PC-9 (cell line): Measurements from ENCODE around the gene CDKN1A. TPM values are rescaled to one million over a fixed set of nuclear protein-coding genes. Genes with fewer than 3 reads are reported as not detected.

ENCODE experiments used
- BruUV-seq: library from RNA; stranded (reverse); fragments of 400-500 nt; replicated peaks from 2 replicates; lab custom pipeline; 2021; lab: Mats Ljungman, UMichigan
- CTCF ChIA-PET: fragments of 300-600 bp; sonication (Branson Sonifier 250); formaldehyde crosslinking; loops from one replicate; lab custom pipeline; 2022; ENCODE audit warnings: antibody characterized with exemption; lab: Charles Lee
- POLR2A ChIA-PET: fragments of 300-600 bp; sonication (Branson Sonifier 250); formaldehyde crosslinking; loops from one replicate; lab custom pipeline; 2022; ENCODE audit warnings: antibody characterized with exemption; ENCODE audit not compliant: unreplicated experiment; lab: Charles Lee
- DNase-seq, 2 experiments: peaks; one replicate each; pipeline versions ENCODE4 v3.0.0 to v3.0.0-alpha.2; 2015 to 2022; ENCODE audit warnings: mixed read lengths in 1 of 2
- H2AFZ ChIP-seq: fragments of 200-600 bp; sonication (generic); 2 replicates; pipeline ENCODE4 v1.8.1; 2017; ENCODE audit warnings: antibody characterized with exemption
- H3F3A ChIP-seq: fragments of 200-600 bp; sonication (generic); 2 replicates; pipeline ENCODE4 v1.8.1; 2017; ENCODE audit warnings: antibody characterized with exemption, mild to moderate bottlenecking, low read depth; ENCODE audit not compliant: insufficient read depth
- H3K27ac ChIP-seq: fragments of 200-600 bp; sonication (generic); 2 replicates; pipeline ENCODE4 v1.6.1; 2016; ENCODE audit warnings: mixed run types
- H3K27me3 ChIP-seq: fragments of 200-600 bp; sonication (generic); 2 replicates; pipeline ENCODE4 v1.6.1; 2016; ENCODE audit warnings: low read depth, mixed run types; ENCODE audit not compliant: insufficient read depth
- H3K36me3 ChIP-seq: fragments of 200-600 bp; sonication (generic); 2 replicates; pipeline ENCODE4 v1.6.1; 2016; ENCODE audit warnings: low read depth, mixed run types
- H3K4me1 ChIP-seq: fragments of 200-600 bp; sonication (generic); replicated peaks from 2 replicates; pipeline ENCODE4 v1.6.1; 2016; ENCODE audit warnings: mixed run types; ENCODE audit not compliant: insufficient read depth
- H3K4me2 ChIP-seq: fragments of 200-600 bp; sonication (generic); 2 replicates; pipeline ENCODE4 v1.6.1; 2017; ENCODE audit warnings: mixed run types
- H3K4me3 ChIP-seq: fragments of 200-600 bp; sonication (generic); 2 replicates; pipeline ENCODE4 v1.6.1; 2016; ENCODE audit warnings: mixed run types
- H3K79me2 ChIP-seq: fragments of 200-600 bp; sonication (generic); 2 replicates; pipeline ENCODE4 v1.6.1; 2017; ENCODE audit warnings: low read depth, mixed run types
- H3K9me2 ChIP-seq: fragments of 200-600 bp; sonication (generic); 2 replicates; pipeline ENCODE4 v1.8.1; 2017; ENCODE audit warnings: mild to moderate bottlenecking; ENCODE audit not compliant: insufficient read depth
- H3K9me3 ChIP-seq: fragments of 200-600 bp; sonication (generic); 2 replicates; pipeline ENCODE4 v1.8.1; 2016; ENCODE audit warnings: low read depth; ENCODE audit not compliant: insufficient read depth
- H4K20me1 ChIP-seq: fragments of 200-600 bp; sonication (generic); 2 replicates; pipeline ENCODE4 v1.8.1; 2017; ENCODE audit not compliant: insufficient read depth
- EZH2 ChIP-seq: fragments of 200-600 bp; sonication (generic); IDR thresholded peaks from 2 replicates; pipeline ENCODE4 v1.8.0; 2017; ENCODE audit warnings: antibody characterized with exemption, low read depth
- intact Hi-C: fragments of 100-400 bp; cut with micrococcal nuclease; formaldehyde crosslinking; loops from one replicate; pipeline ENCODE4 v1.10.0; 2022; ENCODE audit not compliant: unreplicated experiment
- total RNA-seq: library from RNA; stranded (reverse); gene quantifications from 2 replicates; pipeline ENCODE4 v1.2.3, GENCODE V29; 2021
- TF ChIP-seq, protein P1 (sequence below): fragments of 200-600 bp; sonication (generic); conservative IDR thresholded peaks from 2 replicates; pipeline ENCODE4 v1.6.1; 2017; ENCODE audit warnings: mixed run types, antibody characterized with exemption, mild to moderate bottlenecking, moderate library complexity

The CDKN1A gene
- total RNA-seq, 1 experiment from 2014 or later, result 14.8 TPM

DNA sequence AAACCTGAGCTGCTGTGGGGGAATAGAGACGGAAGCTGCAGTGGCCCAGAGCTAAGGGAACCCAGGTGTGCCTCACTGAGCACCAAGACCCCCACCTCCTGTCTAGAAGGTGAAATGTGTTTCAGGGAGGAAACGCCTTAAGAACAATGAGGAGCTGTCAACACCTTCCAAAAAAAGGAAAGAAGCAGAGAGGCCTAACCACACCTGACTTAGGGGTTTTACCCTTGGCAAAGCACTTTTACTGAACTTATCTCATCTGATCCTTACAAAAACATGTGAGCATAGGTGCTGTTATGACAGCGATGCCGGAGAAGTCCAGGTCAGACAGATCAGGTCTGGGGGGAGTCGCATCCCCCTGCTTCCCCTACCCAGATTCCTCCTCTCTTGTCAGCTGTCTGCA lies 16.1 kb upstream of the CDKN1A start:
- Histone ChIP-seq H3K79me2 (no peaks in the 10 kb centered on the region), H3K36me3 (no peaks in the 10 kb centered on the region), H3K27me3 (no peaks in the 10 kb centered on the region), H3K4me2 (peak overlapping the region; percentile 34; the same call in 1 of the 2 replicates), H3K9me2 (no peaks in the 10 kb centered on the region), H3K9me3 (no peaks in the 10 kb centered on the region), H3K27ac (no peak overlapping the region), H3F3A (peaks cover 22% of the 10 kb centered on the region; the same call in 1 of the 2 replicates), H2AFZ (no peak overlapping the region), H3K4me3 (no peak overlapping the region), H4K20me1 (no peaks in the 10 kb centered on the region), H3K4me1 (peaks cover 29% of the 10 kb centered on the region)
- POLR2A ChIA-PET, result interaction anchor here (0.7 kb wide), 1 partner anchor 125 kb away, joined by 3 read pairs; no protein-coding TSS in a partner anchor
- CTCF ChIA-PET, result interaction anchor here (0.6 kb wide), 1 partner anchor 58 kb away, joined by 5 read pairs; no protein-coding TSS in a partner anchor
- TF ChIP-seq EZH2, result no peak
- TF ChIP-seq, protein P1, sequence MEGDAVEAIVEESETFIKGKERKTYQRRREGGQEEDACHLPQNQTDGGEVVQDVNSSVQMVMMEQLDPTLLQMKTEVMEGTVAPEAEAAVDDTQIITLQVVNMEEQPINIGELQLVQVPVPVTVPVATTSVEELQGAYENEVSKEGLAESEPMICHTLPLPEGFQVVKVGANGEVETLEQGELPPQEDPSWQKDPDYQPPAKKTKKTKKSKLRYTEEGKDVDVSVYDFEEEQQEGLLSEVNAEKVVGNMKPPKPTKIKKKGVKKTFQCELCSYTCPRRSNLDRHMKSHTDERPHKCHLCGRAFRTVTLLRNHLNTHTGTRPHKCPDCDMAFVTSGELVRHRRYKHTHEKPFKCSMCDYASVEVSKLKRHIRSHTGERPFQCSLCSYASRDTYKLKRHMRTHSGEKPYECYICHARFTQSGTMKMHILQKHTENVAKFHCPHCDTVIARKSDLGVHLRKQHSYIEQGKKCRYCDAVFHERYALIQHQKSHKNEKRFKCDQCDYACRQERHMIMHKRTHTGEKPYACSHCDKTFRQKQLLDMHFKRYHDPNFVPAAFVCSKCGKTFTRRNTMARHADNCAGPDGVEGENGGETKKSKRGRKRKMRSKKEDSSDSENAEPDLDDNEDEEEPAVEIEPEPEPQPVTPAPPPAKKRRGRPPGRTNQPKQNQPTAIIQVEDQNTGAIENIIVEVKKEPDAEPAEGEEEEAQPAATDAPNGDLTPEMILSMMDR, result no peak
- BruUV-seq, result no TSS peak
- intact Hi-C loops, result no loop called here
- DNase-seq, result no peak

DNA sequence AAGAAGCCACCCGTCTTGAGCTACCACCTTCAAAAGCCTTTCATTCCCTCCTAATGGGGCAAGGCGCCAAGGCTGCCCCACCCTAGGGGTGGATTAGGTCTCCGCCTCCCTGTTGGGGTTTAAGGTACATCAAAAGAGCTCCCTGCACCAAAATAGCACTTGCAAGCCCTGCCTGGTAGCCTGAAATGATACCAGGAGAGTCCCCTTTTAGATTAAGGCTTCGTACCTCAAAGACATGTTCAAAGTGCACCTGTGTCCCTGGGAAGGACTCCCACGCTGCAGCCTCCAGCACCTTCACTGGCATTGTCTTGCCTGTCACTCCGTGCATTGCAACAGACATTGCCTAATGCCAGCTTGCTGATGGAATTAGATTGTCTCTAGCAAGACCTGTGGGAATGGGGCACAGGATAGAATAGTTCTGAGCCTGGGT lies 15.7 kb upstream of the CDKN1A start:
- peak; percentile 50 to 56 for DNase-seq
- POLR2A ChIA-PET, result interaction anchor here (0.6 to 0.7 kb wide), 2 partner anchors 125 to 413 kb away, joined by 3 to 8 read pairs; no protein-coding TSS in a partner anchor
- H2AFZ ChIP-seq, result no peak overlapping the region
- no peaks in the 10 kb centered on the region for H3K27me3 ChIP-seq
- no TSS peak for BruUV-seq
- no peaks in the 10 kb centered on the region for H3K36me3 ChIP-seq
- H3K4me3 ChIP-seq, result no peak overlapping the region
- no peaks in the 10 kb centered on the region for H3K79me2 ChIP-seq
- no peaks in the 10 kb centered on the region for H4K20me1 ChIP-seq
- H3K4me1 ChIP-seq, result peaks cover 33% of the 10 kb centered on the region
- H3K27ac ChIP-seq, result no peak overlapping the region
- no peaks in the 10 kb centered on the region for H3K9me3 ChIP-seq
- no peak for TF ChIP-seq EZH2
- TF ChIP-seq, protein P1, result no peak
- CTCF ChIA-PET, result interaction anchor here (0.6 kb wide), 1 partner anchor 57 kb away, joined by 5 read pairs; no protein-coding TSS in a partner anchor
- intact Hi-C loops, result no loop called here
- H3K4me2 ChIP-seq, result peak overlapping the region; percentile 34
- H3K9me2 ChIP-seq, result no peaks in the 10 kb centered on the region
- H3F3A ChIP-seq, result peaks cover 24% of the 10 kb centered on the region; the same call in 1 of the 2 replicates

DNA sequence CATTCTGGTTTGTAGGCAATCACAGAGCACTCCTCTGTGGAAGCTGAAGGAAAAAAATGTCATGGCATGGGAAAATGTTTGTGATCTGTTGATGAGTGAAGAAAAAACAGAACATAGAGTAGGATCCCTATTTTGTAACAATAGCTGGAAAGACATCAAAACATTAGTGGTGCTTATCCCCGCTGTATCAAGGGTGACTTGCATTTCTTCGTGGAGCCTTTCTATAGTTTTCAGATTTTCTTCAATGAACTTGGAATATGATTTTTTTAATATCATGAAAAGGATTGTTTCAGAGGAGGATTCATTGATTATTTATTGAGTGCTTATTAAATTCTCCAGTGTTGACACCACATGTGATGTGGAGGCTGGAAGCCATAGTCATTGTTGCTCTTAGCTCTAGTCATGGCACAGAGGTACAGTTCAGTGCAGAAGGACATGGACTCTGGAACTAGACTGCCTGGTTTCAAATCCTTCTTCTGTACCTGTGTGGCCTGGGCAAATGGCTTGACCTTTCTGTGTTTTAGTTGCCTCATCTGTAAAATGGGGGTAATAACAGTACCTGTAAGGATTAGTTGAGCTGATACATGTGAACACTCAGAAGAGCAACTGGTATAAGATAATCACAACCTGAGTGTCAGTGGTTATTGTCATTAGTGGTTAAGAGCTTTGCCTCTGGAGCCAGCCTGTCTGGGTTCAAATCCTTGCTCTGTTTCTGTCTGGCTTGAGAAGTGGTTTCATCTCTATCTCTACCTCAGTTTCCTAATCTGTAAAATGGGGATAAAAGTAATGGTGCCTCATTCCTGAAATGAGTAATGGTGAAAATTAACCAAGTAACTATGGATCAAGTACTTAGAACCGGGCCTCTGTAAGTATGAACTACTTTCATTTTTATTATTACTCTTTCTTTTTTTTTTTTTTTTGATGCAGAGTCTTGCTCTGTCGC lies 14.7 kb upstream of the CDKN1A start:
- ChIA-PET CTCF (interaction anchor here (0.8 kb wide), 1 partner anchor 1969 kb away, joined by 5 read pairs; no protein-coding TSS in a partner anchor), POLR2A (no interaction called here)
- no peaks in the 10 kb centered on the region for H3K9me2 ChIP-seq
- no peaks in the 10 kb centered on the region for H3K36me3 ChIP-seq
- H3K4me3 ChIP-seq, result no peak overlapping the region
- H3K4me1 ChIP-seq, result peaks cover 33% of the 10 kb centered on the region
- H2AFZ ChIP-seq, result no peak overlapping the region
- H4K20me1 ChIP-seq, result no peaks in the 10 kb centered on the region
- intact Hi-C loops, result no loop called here
- H3K4me2 ChIP-seq, result no peak overlapping the region
- H3K27ac ChIP-seq, result no peak overlapping the region
- no peak for DNase-seq
- no peaks in the 10 kb centered on the region for H3K27me3 ChIP-seq
- TF ChIP-seq, protein P1, result no peak
- TF ChIP-seq EZH2, result no peak
- H3K79me2 ChIP-seq, result no peaks in the 10 kb centered on the region
- peaks cover 24% of the 10 kb centered on the region; the same call in 1 of the 2 replicates for H3F3A ChIP-seq
- no peaks in the 10 kb centered on the region for H3K9me3 ChIP-seq
- no TSS peak for BruUV-seq
